Esophagus squamous epithelium (tissue), 5 donors: ENCODE results near the gene CALHM3. TPM values are rescaled to one million over a fixed set of nuclear protein-coding genes. Genes with fewer than 3 reads are reported as not detected.

Experiments
- DNase-seq: peaks from one replicate; lab custom pipeline; 2025; lab: John Stamatoyannopoulos, UW
- H3K27ac ChIP-seq, 4 donors: fragments of 200-600 bp; sonication (generic); one replicate each; pipeline ENCODE4 v1.5.1; 2016 to 2019; ENCODE audit warnings: mild to moderate bottlenecking in 1 of 4
- H3K27me3 ChIP-seq, 4 donors: fragments of 200-600 bp; sonication (generic); 1 replicate in 3 of 4; 2 replicates in 1 of 4; pipeline versions ENCODE4 v1.5.1 to v1.6.0; 2017 to 2021; ENCODE audit warnings: antibody characterized with exemption in 1 of 4
- H3K36me3 ChIP-seq, 3 donors: fragments of 200-600 bp; sonication (generic); one replicate each; pipeline ENCODE4 v1.5.1; 2016 to 2019
- H3K4me1 ChIP-seq, 3 donors: fragments of 200-600 bp; sonication (generic); one replicate each; pipeline ENCODE4 v1.5.1; 2017 to 2019
- H3K4me3 ChIP-seq, 4 donors: fragments of 200-600 bp; sonication (generic); 1 replicate in 3 of 4; 2 replicates in 1 of 4; pipeline ENCODE4 v1.5.1; 2016 to 2019; ENCODE audit warnings: mild to moderate bottlenecking in 2 of 4, moderate library complexity in 1 of 4
- H3K9me3 ChIP-seq, 3 donors: fragments of 200-600 bp; sonication (generic); one replicate each; pipeline ENCODE4 v1.5.1; 2016 to 2019
- POLR2A ChIP-seq, 4 donors: fragments of 450-650 bp; IDR thresholded peaks; one replicate each; pipeline ENCODE4 v1.6.1; 2017; ENCODE audit warnings: antibody characterized with exemption in 4 of 4, mild to moderate bottlenecking in 4 of 4, moderate library complexity in 3 of 4
- WGBS, 2 donors: methylation state at CpG; one replicate each; pipeline ENCODE4 v1.1.5; 2018; 5-methylcytosine and 5-hydroxymethylcytosine counted together
- intact Hi-C: fragments of 100-400 bp; cut with DNase I; formaldehyde crosslinking; loops from one replicate; pipeline ENCODE4 v1.15.0; 2022
- total RNA-seq, 4 donors: library from RNA; depleted of rRNA; stranded (reverse); fragments of >200 nt; gene quantifications; one replicate each; pipeline ENCODE4 v1.1.0, GENCODE V29; 2016
- TF ChIP-seq, protein P1 (sequence below), 6 experiments: fragments of 450-650 bp in 4 of 6; fragments of 200-600 bp in 2 of 6; sonication (generic) in 2 of 6; IDR thresholded peaks; one replicate each; pipeline ENCODE4 v1.5.1; 2016 to 2019; ENCODE audit warnings: antibody characterized with exemption in 6 of 6, mild to moderate bottlenecking in 4 of 6, moderate library complexity in 4 of 6
- donor health status: DM: yes; HTN: yes; CAD: no.

Gene CALHM3
- total RNA-seq, 4 donors from 2014 or later: not detected

DNA sequence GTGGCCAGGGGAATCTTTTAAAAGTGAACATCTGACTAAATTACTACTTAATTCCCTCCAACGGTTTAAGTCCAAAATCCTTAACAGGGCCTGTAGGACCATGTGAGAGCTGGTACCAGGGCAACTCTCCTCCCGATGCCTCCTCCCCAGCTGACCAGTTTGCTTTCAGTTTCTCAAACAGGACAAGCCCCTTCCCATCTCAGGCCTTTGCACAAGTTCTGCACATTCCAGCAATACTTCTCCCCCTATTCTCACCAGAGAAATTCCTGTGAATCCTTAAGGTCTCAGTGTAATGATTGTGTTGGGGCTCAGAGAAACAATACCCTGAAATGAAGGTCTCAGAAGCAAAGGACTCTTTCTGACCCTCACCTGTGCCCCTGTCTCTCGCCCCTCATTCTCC, 12.3 kb downstream of the CALHM3 start:
- Histone ChIP-seq H3K27ac (no peak overlapping the region), H3K9me3 (no peaks in the 10 kb centered on the region), H3K27me3 (peaks cover 0 to 10% (median 0%) of the 10 kb centered on the region in 4 donors), H3K36me3 (no peaks in the 10 kb centered on the region), H3K4me1 (peaks cover 0 to 12% (median 5%) of the 10 kb centered on the region in 3 donors), H3K4me3 (no peak overlapping the region)
- DNase-seq: no peak
- whole genome bisulfite sequencing, 2 donors: 62 to 73% methylated on average over 3 of the region's 3 CpGs
- TF ChIP-seq, protein P1, sequence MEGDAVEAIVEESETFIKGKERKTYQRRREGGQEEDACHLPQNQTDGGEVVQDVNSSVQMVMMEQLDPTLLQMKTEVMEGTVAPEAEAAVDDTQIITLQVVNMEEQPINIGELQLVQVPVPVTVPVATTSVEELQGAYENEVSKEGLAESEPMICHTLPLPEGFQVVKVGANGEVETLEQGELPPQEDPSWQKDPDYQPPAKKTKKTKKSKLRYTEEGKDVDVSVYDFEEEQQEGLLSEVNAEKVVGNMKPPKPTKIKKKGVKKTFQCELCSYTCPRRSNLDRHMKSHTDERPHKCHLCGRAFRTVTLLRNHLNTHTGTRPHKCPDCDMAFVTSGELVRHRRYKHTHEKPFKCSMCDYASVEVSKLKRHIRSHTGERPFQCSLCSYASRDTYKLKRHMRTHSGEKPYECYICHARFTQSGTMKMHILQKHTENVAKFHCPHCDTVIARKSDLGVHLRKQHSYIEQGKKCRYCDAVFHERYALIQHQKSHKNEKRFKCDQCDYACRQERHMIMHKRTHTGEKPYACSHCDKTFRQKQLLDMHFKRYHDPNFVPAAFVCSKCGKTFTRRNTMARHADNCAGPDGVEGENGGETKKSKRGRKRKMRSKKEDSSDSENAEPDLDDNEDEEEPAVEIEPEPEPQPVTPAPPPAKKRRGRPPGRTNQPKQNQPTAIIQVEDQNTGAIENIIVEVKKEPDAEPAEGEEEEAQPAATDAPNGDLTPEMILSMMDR (IDR thresholded peaks at IDR 0.05): no peak
- no peak for TF ChIP-seq POLR2A (IDR thresholded peaks at IDR 0.05)
- intact Hi-C loops: no loop called here

GRCh38 chr10:103465411-103466179, 13.4 kb downstream of the CALHM3 start:
- Histone ChIP-seq H3K4me3 (no peak overlapping the region), H3K27me3 (peaks cover 0 to 6% (median 0%) of the 10 kb centered on the region in 4 donors), H3K36me3 (no peaks in the 10 kb centered on the region), H3K9me3 (no peaks in the 10 kb centered on the region), H3K27ac (no peak overlapping the region), H3K4me1 (peaks cover 0 to under 1% (median 0%) of the 10 kb centered on the region in 3 donors)
- whole genome bisulfite sequencing, 2 donors: 85 to 88% methylated on average over 14 of the region's 14 CpGs
- intact Hi-C loops: no loop called here
- no peak for DNase-seq
- TF ChIP-seq, protein P1 (IDR thresholded peaks at IDR 0.05): no peak
- no peak for TF ChIP-seq POLR2A (IDR thresholded peaks at IDR 0.05)

DNA sequence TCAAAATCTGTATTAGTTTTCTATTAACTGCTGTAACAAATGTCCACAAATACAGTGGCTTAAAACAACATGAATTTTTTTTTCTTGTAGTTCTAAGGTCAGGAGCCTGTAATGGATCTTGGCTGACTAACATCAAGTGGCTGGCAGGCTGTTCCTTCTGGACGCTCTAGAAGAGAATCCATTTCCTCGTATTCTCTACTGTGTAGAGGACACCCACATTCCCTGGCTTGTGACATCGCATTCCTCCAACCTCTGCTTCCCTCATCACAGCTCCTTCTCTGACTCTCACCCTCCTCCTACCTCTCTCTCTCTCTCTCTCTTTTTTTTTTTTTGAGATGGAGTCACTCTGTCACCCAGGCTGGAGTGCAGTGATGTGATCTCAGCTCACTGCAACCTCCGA, 15.5 kb downstream of the CALHM3 start:
- no peaks in the 10 kb centered on the region for H3K4me1 ChIP-seq
- H3K27me3 ChIP-seq: peaks cover 0 to 5% (median 0%) of the 10 kb centered on the region in 4 donors
- intact Hi-C loops: no loop called here
- no peaks in the 10 kb centered on the region for H3K36me3 ChIP-seq
- WGBS, 2 donors: 71 to 78% methylated on average over 4 of the region's 4 CpGs
- DNase-seq: no peak
- no peak for TF ChIP-seq POLR2A (IDR thresholded peaks at IDR 0.05)
- TF ChIP-seq, protein P1 (IDR thresholded peaks at IDR 0.05): no peak
- H3K9me3 ChIP-seq: no peaks in the 10 kb centered on the region
- H3K4me3 ChIP-seq: no peak overlapping the region
- no peak overlapping the region for H3K27ac ChIP-seq

- Histone ChIP-seq H3K27me3 (peaks cover 0 to 4% (median 0%) of the 10 kb centered on the region in 4 donors), H3K4me1 (peaks cover 0 to 5% (median 0%) of the 10 kb centered on the region in 3 donors), H3K36me3 (no peaks in the 10 kb centered on the region), H3K27ac (no peak overlapping the region), H3K4me3 (no peak overlapping the region), H3K9me3 (no peaks in the 10 kb centered on the region)
- DNase-seq: no peak
- TF ChIP-seq, protein P1 (IDR thresholded peaks at IDR 0.05): no peak
- no peak for TF ChIP-seq POLR2A (IDR thresholded peaks at IDR 0.05)
- intact Hi-C loops: no loop called here
- 82% methylated on average over 3 of the region's 4 CpGs; no CpG with 5 or more reads in 1 of the 2 donors for WGBS, 2 donors
These were observed 19.4 kb downstream of the CALHM3 start for GRCh38 chr10:103459615-103460014.

- intact Hi-C loops: no loop called here
- H3K36me3 ChIP-seq: no peaks in the 10 kb centered on the region
- no peak within 1 kb of the TSS for H3K4me3 ChIP-seq
- 87% methylated on average over 3 of the region's 9 CpGs; no CpG with 5 or more reads in 1 of the 2 donors for WGBS, 2 donors
- no peak within 1 kb of the TSS for H3K27ac ChIP-seq
- H3K27me3 ChIP-seq: no peaks in the 10 kb centered on the region
- H3K9me3 ChIP-seq: no peaks in the 10 kb centered on the region
- DNase-seq: no peak
- peaks cover 0 to 5% (median 0%) of the 10 kb centered on the region in 3 donors for H3K4me1 ChIP-seq
- TF ChIP-seq, protein P1 (IDR thresholded peaks at IDR 0.05): no peak
- TF ChIP-seq POLR2A (IDR thresholded peaks at IDR 0.05): no peak
These were observed 20.3 kb downstream of the CALHM3 start, which contains the start of gene CALHM1 for GRCh38 chr10:103458720-103459119. TSS of gene CALHM1 (minus strand) at chr10:103458900. CDS start at chr10:103458751, 149 bp downstream.
